IMR-90 (cell line): ENCODE measurements around the gene PRTFDC1. TPM values are rescaled to one million over a fixed set of nuclear protein-coding genes. Genes with fewer than 3 reads are reported as not detected.

ENCODE experiments used
- ATAC-seq: fragments of 200-7000 bp; cut with Tn5 transposase; 2 replicates; pipeline ENCODE4 v1.9.1; 2020; ENCODE audit warnings: low read depth, mild to moderate bottlenecking, moderate library complexity
- BruUV-seq: library from RNA; stranded (reverse); fragments of 400-500 nt; replicated peaks from 2 replicates; lab custom pipeline; 2021; lab: Mats Ljungman, UMichigan
- CTCF ChIA-PET: fragments of 300-600 bp; formaldehyde crosslinking; extraction: SDS; loops from one replicate; lab custom pipeline; 2021; ENCODE audit warnings: antibody characterized with exemption; lab: Yijun Ruan, JAX
- POLR2A ChIA-PET: fragments of 300-600 bp; sonication (Branson Sonifier 250); formaldehyde crosslinking; loops from one replicate; lab custom pipeline; 2022; ENCODE audit warnings: antibody characterized with exemption; ENCODE audit not compliant: unreplicated experiment; lab: Charles Lee
- DNase-seq: peaks from one replicate; pipeline ENCODE4 v3.0.0; 2013
- H2AFZ ChIP-seq: replicated peaks from 2 replicates; pipeline ENCODE3; 2013; ENCODE audit warnings: low read length, mild to moderate bottlenecking; ENCODE audit not compliant: poor library complexity
- H2AK5ac ChIP-seq: 2 replicates; pipeline ENCODE4 v1.6.1; 2013; ENCODE audit warnings: low read depth, low read length, inconsistent platforms
- H2AK9ac ChIP-seq: replicated peaks from 2 replicates; pipeline ENCODE3; 2013; ENCODE audit warnings: mild to moderate bottlenecking, low read depth, low read length, moderate library complexity; ENCODE audit not compliant: poor library complexity
- H2BK120ac ChIP-seq: 2 replicates; pipeline ENCODE4 v1.6.1; 2013; ENCODE audit warnings: low read depth, low read length, inconsistent platforms
- H2BK15ac ChIP-seq: 3 replicates; pipeline ENCODE4 v1.6.1; 2013; ENCODE audit warnings: low read depth, low read length, inconsistent platforms
- H2BK20ac ChIP-seq: 2 replicates; pipeline ENCODE4 v1.6.1; 2013; ENCODE audit warnings: low read depth, mild to moderate bottlenecking, inconsistent platforms, low read length, moderate library complexity
- H2BK5ac ChIP-seq: 2 replicates; pipeline ENCODE4 v1.6.1; 2013; ENCODE audit warnings: mild to moderate bottlenecking, low read depth, low read length, inconsistent platforms; ENCODE audit not compliant: poor library complexity, severe bottlenecking
- H3K14ac ChIP-seq: replicated peaks from 2 replicates; pipeline ENCODE4 v1.6.1; 2013; ENCODE audit warnings: low read depth, low read length, inconsistent platforms
- H3K18ac ChIP-seq: 2 replicates; pipeline ENCODE4 v1.6.1; 2013; ENCODE audit warnings: low read depth, low read length, control low read depth
- H3K23ac ChIP-seq: 2 replicates; pipeline ENCODE4 v1.6.1; 2013; ENCODE audit warnings: low read depth, low read length, inconsistent platforms
- H3K27ac ChIP-seq: 2 replicates; pipeline ENCODE4 v1.5.1; 2013; ENCODE audit warnings: mild to moderate bottlenecking, control low read depth, low read length; ENCODE audit not compliant: insufficient read depth
- H3K27me3 ChIP-seq: 2 replicates; pipeline ENCODE4 v1.6.1; 2013; ENCODE audit warnings: low read length; ENCODE audit not compliant: control insufficient read depth, insufficient read depth
- H3K36me3 ChIP-seq: 2 replicates; pipeline ENCODE4 v1.6.1; 2013; ENCODE audit warnings: low read length, mixed read lengths; ENCODE audit not compliant: control insufficient read depth, insufficient read depth
- H3K4ac ChIP-seq: 2 replicates; pipeline ENCODE4 v1.6.1; 2013; ENCODE audit warnings: low read depth, low read length, inconsistent platforms
- H3K4me1 ChIP-seq: 2 replicates; pipeline ENCODE4 v1.6.1; 2013; ENCODE audit warnings: low read length, mixed read lengths; ENCODE audit not compliant: control insufficient read depth, insufficient read depth
- H3K4me2 ChIP-seq: 2 replicates; pipeline ENCODE4 v1.6.1; 2013; ENCODE audit warnings: low read depth, mild to moderate bottlenecking, control low read depth, low read length, moderate library complexity
- H3K4me3 ChIP-seq: 2 replicates; pipeline ENCODE4 v1.5.1; 2013; ENCODE audit warnings: low read depth, mild to moderate bottlenecking, control low read depth, low read length, moderate library complexity; ENCODE audit not compliant: insufficient read depth
- H3K56ac ChIP-seq: 2 replicates; pipeline ENCODE4 v1.6.1; 2013; ENCODE audit warnings: low read length, inconsistent platforms; ENCODE audit not compliant: insufficient read depth; ENCODE audit errors: extremely low read depth
- H3K79me1 ChIP-seq, 2 experiments: 2 replicates each; pipeline ENCODE4 v1.6.1; 2013; ENCODE audit warnings: low read length in 2 of 2, inconsistent platforms in 1 of 2, low read depth in 1 of 2
- H3K9ac ChIP-seq: 2 replicates; pipeline ENCODE4 v1.6.1; 2013; ENCODE audit warnings: low read depth, low read length, control low read depth
- H3K9me1 ChIP-seq: 2 replicates; pipeline ENCODE4 v1.6.1; 2013; ENCODE audit warnings: low read length, inconsistent platforms; ENCODE audit not compliant: insufficient read depth
- H3K9me3 ChIP-seq: 2 replicates; pipeline ENCODE4 v1.6.1; 2013; ENCODE audit warnings: low read length; ENCODE audit not compliant: control insufficient read depth, insufficient read depth
- H4K20me1 ChIP-seq: 2 replicates; pipeline ENCODE4 v1.6.1; 2013; ENCODE audit warnings: low read length, inconsistent platforms; ENCODE audit not compliant: insufficient read depth
- H4K5ac ChIP-seq: 2 replicates; pipeline ENCODE4 v1.6.1; 2013; ENCODE audit warnings: mild to moderate bottlenecking, low read depth, low read length, control low read depth
- H4K8ac ChIP-seq, 2 experiments: 2 replicates each; pipeline ENCODE4 v1.6.1; 2013; ENCODE audit warnings: low read depth in 2 of 2, low read length in 2 of 2, control low read depth in 1 of 2, inconsistent platforms in 1 of 2
- H4K91ac ChIP-seq: 2 replicates; pipeline ENCODE4 v1.6.1; 2013; ENCODE audit warnings: low read depth, low read length, inconsistent platforms; ENCODE audit not compliant: insufficient read depth
- BHLHE40 ChIP-seq: fragments of 150-350 bp; IDR thresholded peaks from 2 replicates; pipeline ENCODE4 v1.6.1; 2016; ENCODE audit warnings: mild to moderate bottlenecking, low read depth, low read length
- MAFK ChIP-seq: IDR thresholded peaks from 2 replicates; pipeline ENCODE4 v1.6.1; 2012; ENCODE audit warnings: low read depth, low read length, improper control_type of control experiment
- MXI1 ChIP-seq: IDR thresholded peaks from 2 replicates; pipeline ENCODE4 v1.6.1; 2012; ENCODE audit warnings: low read depth, mild to moderate bottlenecking, low read length, moderate library complexity, borderline replicate concordance
- NFE2L2 ChIP-seq: fragments of 150-350 bp; IDR thresholded peaks from 2 replicates; pipeline ENCODE4 v1.6.1; 2016; ENCODE audit warnings: low read depth, mild to moderate bottlenecking, low read length
- POLR2A ChIP-seq: IDR thresholded peaks from 2 replicates; pipeline ENCODE4 v1.6.1; 2012; ENCODE audit warnings: mild to moderate bottlenecking, low read depth, low read length
- RAD21 ChIP-seq: IDR thresholded peaks from 2 replicates; pipeline ENCODE4 v1.6.1; 2012; ENCODE audit warnings: low read length, improper control_type of control experiment
- RCOR1 ChIP-seq: IDR thresholded peaks from 2 replicates; pipeline ENCODE4 v1.6.1; 2012; ENCODE audit warnings: mild to moderate bottlenecking, low read length, improper control_type of control experiment; ENCODE audit not compliant: insufficient replicate concordance
- WGBS, 2 experiments: methylation state at CpG; one replicate each; pipeline versions ENCODE4 v1.1.5 to v1.1.7; 2013; ENCODE audit warnings: missing lambda C conversion rate in 2 of 2; ENCODE audit not compliant: insufficient read length in 1 of 2; ENCODE audit errors: extremely low coverage in 2 of 2; 5-methylcytosine and 5-hydroxymethylcytosine counted together
- dilution Hi-C: fragments of 300-500 bp; cut with HindIII; formaldehyde crosslinking; loops from one replicate; pipeline ENCODE4 v1.14.3; 2018; ENCODE audit warnings: low sequenced_read_pairs; ENCODE audit not compliant: unreplicated experiment
- in situ Hi-C: fragments of 300-500 bp; cut with MboI; formaldehyde crosslinking; loops from 3 replicates; pipeline ENCODE4 v1.14.3; 2019; ENCODE audit warnings: low sequenced_read_pairs, inconsistent platforms, mixed read lengths
- intact Hi-C: fragments of 100-400 bp; cut with micrococcal nuclease; formaldehyde crosslinking; loops from 2 replicates; pipeline ENCODE4 v1.10.0; 2022
- polyA plus RNA-seq, 3 experiments: library from polyadenylated mRNA; depleted of rRNA; stranded (reverse); fragments of >200 nt; gene quantifications; 2 replicates each; pipeline ENCODE4 v1.2.3, GENCODE V29; 2012; ENCODE audit warnings: low replicate concordance in 1 of 3
- total RNA-seq: library from RNA; depleted of rRNA; stranded (reverse); fragments of >200 nt; gene quantifications from 2 replicates; pipeline ENCODE4 v1.2.3, GENCODE V29; 2012

The PRTFDC1 gene
- total and polyA plus RNA-seq, 2 of the 4 experiments (the other 2 are of a cell fraction), result 12.3 to 17.9 TPM

GRCh38 chr10:24965051-24965450 lies 12.6 kb upstream of the PRTFDC1 start:
- no peaks in the 10 kb centered on the region; the same call in 1 of the 2 replicates for H3K27me3 ChIP-seq
- H3K4me2 ChIP-seq, result no peak overlapping the region
- no peak overlapping the region for H2BK5ac ChIP-seq
- H2AK5ac ChIP-seq, result no peak overlapping the region
- H3K18ac ChIP-seq, result no peak overlapping the region
- in situ Hi-C loops, result loop anchor here (25.0 kb wide), 1 partner anchor 253 kb away; the partner anchor contains the start of gene ARHGAP21
- intact Hi-C loops, result no loop called here
- dilution Hi-C loops, result no loop called here
- H4K91ac ChIP-seq, result no peak overlapping the region
- DNase-seq, result no peak
- CTCF ChIA-PET, result no interaction called here
- H2BK20ac ChIP-seq, result no peak overlapping the region
- TF ChIP-seq NFE2L2 (no peak), BHLHE40 (no peak), POLR2A (no peak), MAFK (no peak), MXI1 (no peak), RCOR1 (no peak), RAD21 (no peak)
- H3K79me1 ChIP-seq, result no peaks in the 10 kb centered on the region
- H3K9me3 ChIP-seq, result no peaks in the 10 kb centered on the region
- H3K4ac ChIP-seq, result no peak overlapping the region
- no peaks in the 10 kb centered on the region for H3K36me3 ChIP-seq
- no peak overlapping the region for H2BK15ac ChIP-seq
- H3K4me1 ChIP-seq, result peaks cover 5% of the 10 kb centered on the region
- no peak overlapping the region for H3K56ac ChIP-seq
- WGBS, 2 experiments, result no CpG with 5 or more reads among the region's 3 CpGs
- no peak overlapping the region for H2BK120ac ChIP-seq
- no peak for ATAC-seq
- no TSS peak for BruUV-seq
- H3K9ac ChIP-seq, result no peak overlapping the region
- H3K23ac ChIP-seq, result no peak overlapping the region
- H4K20me1 ChIP-seq, result no peaks in the 10 kb centered on the region
- no peak overlapping the region for H4K5ac ChIP-seq
- POLR2A ChIA-PET, result no interaction called here
- H2AFZ ChIP-seq, result no peak overlapping the region
- no peak overlapping the region for H3K27ac ChIP-seq
- peaks cover 5% of the 10 kb centered on the region for H3K9me1 ChIP-seq
- H3K14ac ChIP-seq, result no peak overlapping the region
- no peak overlapping the region for H4K8ac ChIP-seq
- H3K4me3 ChIP-seq, result no peak overlapping the region
- no peak overlapping the region for H2AK9ac ChIP-seq
